ENCODE data around the gene GGT5. TPM values are rescaled to one million over a fixed set of nuclear protein-coding genes. Genes with fewer than 3 reads are reported as not detected.

GGT5 gene
- polyA plus RNA-seq, 2 donors = 4.7 to 7.1 TPM

DNA sequence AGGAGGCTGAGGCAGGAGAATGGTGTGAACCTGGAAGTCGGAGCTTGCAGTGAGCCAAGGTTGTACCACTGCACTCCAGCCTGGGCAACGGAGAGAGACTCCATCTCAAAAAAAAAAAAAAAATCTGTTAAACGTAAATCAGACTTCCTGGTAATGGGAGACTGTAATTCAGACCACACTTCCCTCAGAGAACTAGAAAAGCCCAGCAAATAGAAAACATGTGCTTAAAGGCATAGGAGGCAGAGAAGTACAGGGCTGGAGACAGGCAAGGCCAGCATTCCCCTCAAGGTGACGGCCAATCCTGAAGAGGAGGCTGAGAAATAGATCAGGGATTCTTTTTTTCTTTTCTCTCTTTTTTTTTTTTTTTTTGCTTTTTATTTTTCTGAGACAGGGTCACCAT is 8.2 kb downstream of the GGT5 start:
- WGBS, 2 donors = 75 to 82% methylated on average over 4 of the region's 4 CpGs
- H3K4me1 ChIP-seq (ENCODE audit: control insufficient read depth in 2 of 2, insufficient read depth in 2 of 2, low read length in 1 of 2) = no peaks in the 10 kb centered on the region

DNA sequence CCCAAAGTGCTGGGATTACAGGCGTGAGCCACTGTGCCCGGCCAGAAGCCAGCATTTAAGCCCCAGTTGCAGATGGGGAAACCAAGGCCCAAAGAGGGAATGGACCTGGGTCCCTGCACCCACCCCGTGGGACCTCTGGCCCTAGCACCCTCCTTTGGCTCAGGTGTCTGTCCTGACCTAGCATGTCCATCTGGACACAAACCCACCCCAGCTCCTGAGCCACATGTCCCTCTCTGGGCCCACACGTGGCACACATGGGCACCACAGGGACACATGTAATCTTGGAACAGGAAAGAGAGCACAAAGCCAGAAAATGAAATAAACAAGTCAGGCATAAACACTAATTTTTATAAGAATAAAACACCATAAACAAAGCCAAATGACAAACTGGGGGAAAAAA is 9.6 kb downstream of the GGT5 start:
- Histone ChIP-seq H3K4me1 (ENCODE audit: control insufficient read depth in 2 of 2, insufficient read depth in 2 of 2, low read length in 1 of 2) (no peaks in the 10 kb centered on the region), H3K4me3 (ENCODE audit: low read depth in 1 of 2, low read length in 2 of 2) (no peak overlapping the region), H3K27ac (ENCODE audit: low read depth in 2 of 2, low read length in 1 of 2) (no peak overlapping the region), H3K9me3 (ENCODE audit: control insufficient read depth in 2 of 2, insufficient read depth in 1 of 2, low read depth in 1 of 2, low read length in 1 of 2) (no peaks in the 10 kb centered on the region), H3K27me3 (ENCODE audit: control insufficient read depth in 1 of 2, insufficient read depth in 2 of 2, low read length in 2 of 2) (no peaks in the 10 kb centered on the region), H3K36me3 (ENCODE audit: control insufficient read depth in 2 of 2, insufficient read depth in 2 of 2, low read length in 1 of 2) (no peaks in the 10 kb centered on the region)
- WGBS, 2 donors = 82 to 88% methylated on average over 4 of the region's 4 CpGs

More for the DNA sequence above, 8.2 kb downstream of the GGT5 start:
- Histone ChIP-seq H3K27me3 (ENCODE audit: control insufficient read depth in 1 of 2, insufficient read depth in 2 of 2, low read length in 2 of 2) (no peaks in the 10 kb centered on the region), H3K36me3 (ENCODE audit: control insufficient read depth in 2 of 2, insufficient read depth in 2 of 2, low read length in 1 of 2) (no peaks in the 10 kb centered on the region), H3K27ac (ENCODE audit: low read depth in 2 of 2, low read length in 1 of 2) (no peak overlapping the region), H3K4me3 (ENCODE audit: low read depth in 1 of 2, low read length in 2 of 2) (no peak overlapping the region), H3K9me3 (ENCODE audit: control insufficient read depth in 2 of 2, insufficient read depth in 1 of 2, low read depth in 1 of 2, low read length in 1 of 2) (no peaks in the 10 kb centered on the region)

DNA sequence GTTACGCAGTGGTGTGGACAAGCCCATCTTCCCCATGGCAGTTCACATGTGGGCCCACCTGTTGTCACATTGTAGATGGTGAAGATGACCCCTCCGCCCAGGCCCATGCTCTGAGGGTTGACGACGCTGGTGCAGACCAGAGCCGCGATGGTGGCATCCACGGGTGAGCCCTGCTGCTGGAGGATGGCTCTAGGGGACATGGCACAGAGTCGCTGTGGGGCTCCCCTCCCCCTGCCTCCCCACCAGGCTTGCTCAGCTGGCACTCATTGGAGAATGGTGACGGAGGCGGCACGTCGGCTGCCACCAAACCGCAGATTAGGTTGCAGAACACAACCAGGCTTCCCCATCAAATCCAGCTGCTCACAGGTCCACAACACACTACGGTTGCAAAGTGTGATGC is 11.1 kb downstream of the GGT5 start:
- Histone ChIP-seq H3K36me3 (ENCODE audit: control insufficient read depth in 2 of 2, insufficient read depth in 2 of 2, low read length in 1 of 2) (no peaks in the 10 kb centered on the region), H3K27ac (ENCODE audit: low read depth in 2 of 2, low read length in 1 of 2) (no peak overlapping the region), H3K4me1 (ENCODE audit: control insufficient read depth in 2 of 2, insufficient read depth in 2 of 2, low read length in 1 of 2) (no peaks in the 10 kb centered on the region), H3K9me3 (ENCODE audit: control insufficient read depth in 2 of 2, insufficient read depth in 1 of 2, low read depth in 1 of 2, low read length in 1 of 2) (no peaks in the 10 kb centered on the region), H3K27me3 (ENCODE audit: control insufficient read depth in 1 of 2, insufficient read depth in 2 of 2, low read length in 2 of 2) (no peaks in the 10 kb centered on the region), H3K4me3 (ENCODE audit: low read depth in 1 of 2, low read length in 2 of 2) (no peak overlapping the region)
- WGBS, 2 donors = 89 to 94% methylated on average over 14 of the region's 14 CpGs

DNA sequence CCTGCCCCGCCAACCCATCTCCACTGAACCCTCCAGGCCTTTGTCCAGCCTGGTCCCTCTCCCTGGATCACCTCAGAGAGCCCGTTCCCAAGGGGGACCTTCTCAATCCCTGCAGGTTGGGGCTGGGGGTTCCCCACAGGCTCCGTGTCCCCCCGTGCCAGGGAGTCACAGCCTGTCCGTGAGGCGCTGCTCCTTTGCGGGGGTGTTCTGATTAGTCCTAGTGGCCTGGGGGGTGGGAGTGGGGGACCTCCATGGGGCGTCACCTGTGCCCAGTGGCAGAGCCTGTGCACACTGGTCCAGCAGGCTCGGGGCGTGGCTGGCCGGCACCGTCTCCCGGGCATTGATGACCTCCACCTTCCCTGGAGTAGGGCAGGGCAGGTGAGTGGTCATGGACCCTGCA is 11.6 kb downstream of the GGT5 start:
- H3K27ac ChIP-seq (ENCODE audit: low read depth in 2 of 2, low read length in 1 of 2) = no peak overlapping the region
- H3K9me3 ChIP-seq (ENCODE audit: control insufficient read depth in 2 of 2, insufficient read depth in 1 of 2, low read depth in 1 of 2, low read length in 1 of 2) = no peaks in the 10 kb centered on the region
- H3K27me3 ChIP-seq (ENCODE audit: control insufficient read depth in 1 of 2, insufficient read depth in 2 of 2, low read length in 2 of 2) = no peaks in the 10 kb centered on the region
- 93 to 94% methylated on average over 13 of the region's 13 CpGs for WGBS, 2 donors
- no peaks in the 10 kb centered on the region for H3K36me3 ChIP-seq (ENCODE audit: control insufficient read depth in 2 of 2, insufficient read depth in 2 of 2, low read length in 1 of 2)
- H3K4me3 ChIP-seq (ENCODE audit: low read depth in 1 of 2, low read length in 2 of 2) = no peak overlapping the region
- no peaks in the 10 kb centered on the region for H3K4me1 ChIP-seq (ENCODE audit: control insufficient read depth in 2 of 2, insufficient read depth in 2 of 2, low read length in 1 of 2)

DNA sequence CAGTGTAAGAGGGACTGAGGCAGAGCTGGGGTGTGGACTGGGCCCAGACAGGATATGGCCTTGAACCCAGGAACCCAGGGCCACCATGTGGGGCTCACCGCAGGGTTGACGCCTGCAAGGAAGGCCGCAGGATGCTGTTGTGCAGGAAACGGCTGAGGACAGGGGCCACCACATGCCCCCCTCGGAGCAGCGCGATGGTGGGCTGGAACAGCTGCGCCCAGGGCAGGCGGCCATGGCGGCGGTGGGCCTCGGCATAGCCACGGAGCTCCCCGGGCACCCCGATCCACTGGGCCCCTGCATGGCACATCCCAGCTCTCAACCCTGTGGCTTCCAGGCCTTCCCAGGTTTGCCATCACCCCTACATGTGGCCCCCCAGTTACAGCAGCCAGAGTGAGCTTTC is 12.2 kb downstream of the GGT5 start:
- H3K27ac ChIP-seq (ENCODE audit: low read depth in 2 of 2, low read length in 1 of 2) = no peak overlapping the region
- H3K27me3 ChIP-seq (ENCODE audit: control insufficient read depth in 1 of 2, insufficient read depth in 2 of 2, low read length in 2 of 2) = no peaks in the 10 kb centered on the region
- 90 to 95% methylated on average over 11 to 15 of the region's 15 CpGs for WGBS, 2 donors

DNA sequence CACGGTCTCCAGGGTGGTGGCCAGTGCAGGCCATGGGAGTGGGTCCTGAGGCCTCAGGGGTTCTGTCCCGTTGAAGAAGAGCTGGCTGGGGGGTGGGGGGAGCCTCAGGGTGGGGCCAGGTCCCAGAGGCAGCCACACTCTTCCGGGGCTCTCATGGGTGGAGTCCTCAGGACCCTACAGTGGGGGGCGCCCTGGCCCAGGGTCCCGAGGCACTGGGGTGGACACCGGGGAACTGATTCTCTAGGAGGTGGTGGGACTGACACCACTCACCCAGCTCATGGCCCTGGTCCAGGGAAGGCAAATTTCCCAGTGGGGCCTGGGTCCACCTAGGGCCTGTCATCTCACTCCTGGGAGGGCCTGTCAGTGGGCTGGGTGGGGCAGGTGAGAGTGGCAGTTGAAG is 12.8 kb downstream of the GGT5 start:
- Histone ChIP-seq H3K36me3 (ENCODE audit: control insufficient read depth in 2 of 2, insufficient read depth in 2 of 2, low read length in 1 of 2) (no peaks in the 10 kb centered on the region), H3K9me3 (ENCODE audit: control insufficient read depth in 2 of 2, insufficient read depth in 1 of 2, low read depth in 1 of 2, low read length in 1 of 2) (no peaks in the 10 kb centered on the region), H3K27me3 (ENCODE audit: control insufficient read depth in 1 of 2, insufficient read depth in 2 of 2, low read length in 2 of 2) (no peaks in the 10 kb centered on the region), H3K4me1 (ENCODE audit: control insufficient read depth in 2 of 2, insufficient read depth in 2 of 2, low read length in 1 of 2) (no peaks in the 10 kb centered on the region), H3K27ac (ENCODE audit: low read depth in 2 of 2, low read length in 1 of 2) (no peak overlapping the region), H3K4me3 (ENCODE audit: low read depth in 1 of 2, low read length in 2 of 2) (no peak overlapping the region)
- WGBS, 2 donors = 91 to 93% methylated on average over 6 of the region's 6 CpGs

More for the DNA sequence above, 12.2 kb downstream of the GGT5 start:
- H3K9me3 ChIP-seq (ENCODE audit: control insufficient read depth in 2 of 2, insufficient read depth in 1 of 2, low read depth in 1 of 2, low read length in 1 of 2) = no peaks in the 10 kb centered on the region
- no peaks in the 10 kb centered on the region for H3K36me3 ChIP-seq (ENCODE audit: control insufficient read depth in 2 of 2, insufficient read depth in 2 of 2, low read length in 1 of 2)
- H3K4me3 ChIP-seq (ENCODE audit: low read depth in 1 of 2, low read length in 2 of 2) = no peak overlapping the region
- no peaks in the 10 kb centered on the region for H3K4me1 ChIP-seq (ENCODE audit: control insufficient read depth in 2 of 2, insufficient read depth in 2 of 2, low read length in 1 of 2)

DNA sequence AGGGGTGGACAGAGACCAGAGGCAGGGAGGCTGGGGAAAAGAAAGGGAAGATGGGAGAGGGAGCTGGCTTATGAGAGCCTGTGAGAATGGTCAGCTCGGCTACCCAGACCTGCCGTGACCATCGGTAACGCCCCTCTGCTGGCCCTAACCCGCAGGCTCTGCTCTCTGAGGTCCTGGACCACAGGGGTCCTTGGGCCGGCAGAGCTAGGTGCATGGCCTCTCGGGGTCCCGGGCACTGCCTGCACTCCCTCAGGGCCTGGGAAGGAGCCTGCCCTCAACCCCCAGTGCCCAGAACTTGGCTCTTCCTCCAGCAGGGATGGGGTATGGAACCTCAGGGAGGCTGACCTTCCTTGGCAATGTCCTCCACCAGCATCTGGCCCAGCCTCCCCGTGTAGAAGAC is 13.2 kb downstream of the GGT5 start:
- 88 to 91% methylated on average over 7 to 9 of the region's 9 CpGs for WGBS, 2 donors
- Histone ChIP-seq H3K27me3 (ENCODE audit: control insufficient read depth in 1 of 2, insufficient read depth in 2 of 2, low read length in 2 of 2) (no peaks in the 10 kb centered on the region), H3K4me3 (ENCODE audit: low read depth in 1 of 2, low read length in 2 of 2) (no peak overlapping the region), H3K36me3 (ENCODE audit: control insufficient read depth in 2 of 2, insufficient read depth in 2 of 2, low read length in 1 of 2) (no peaks in the 10 kb centered on the region), H3K9me3 (ENCODE audit: control insufficient read depth in 2 of 2, insufficient read depth in 1 of 2, low read depth in 1 of 2, low read length in 1 of 2) (no peaks in the 10 kb centered on the region), H3K4me1 (ENCODE audit: control insufficient read depth in 2 of 2, insufficient read depth in 2 of 2, low read length in 1 of 2) (no peaks in the 10 kb centered on the region), H3K27ac (ENCODE audit: low read depth in 2 of 2, low read length in 1 of 2) (no peak overlapping the region)

DNA sequence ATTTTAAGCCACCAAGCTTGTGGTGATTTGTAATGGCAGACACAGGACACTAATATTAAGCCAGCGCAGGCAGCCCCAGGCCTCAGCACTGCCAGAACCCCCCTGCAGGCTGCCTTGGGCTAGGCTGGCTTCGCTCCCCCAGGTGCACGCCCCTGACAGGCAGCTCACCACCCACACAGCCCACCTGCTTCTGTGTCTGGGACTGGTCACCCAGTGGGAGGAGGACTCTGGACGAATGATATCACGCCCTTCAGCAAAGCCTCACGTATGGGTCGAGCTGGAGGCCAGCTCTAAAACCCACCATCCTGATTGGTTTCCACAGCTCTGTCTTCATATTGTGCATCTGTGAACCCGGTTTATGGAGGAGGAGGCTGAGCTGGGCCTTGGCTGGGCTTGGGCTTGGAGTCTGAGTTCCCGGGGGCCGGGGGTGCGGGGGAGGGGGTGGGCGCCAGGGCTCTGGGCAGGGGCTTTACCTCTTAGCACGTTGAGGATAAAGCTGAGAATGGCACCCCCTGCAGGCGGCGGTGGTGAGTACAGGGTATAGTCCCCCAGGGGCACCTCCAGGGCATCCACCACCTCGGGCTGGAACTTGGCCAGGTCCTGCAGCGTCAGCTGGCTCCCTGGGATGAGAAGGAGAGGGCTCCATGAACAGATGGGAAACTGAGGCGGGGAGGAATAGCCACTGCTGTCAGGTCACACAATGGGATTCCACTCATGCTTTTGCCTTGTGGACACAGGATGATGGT is 13.8 kb downstream of the GGT5 start:
- no peaks in the 10 kb centered on the region for H3K4me1 ChIP-seq (ENCODE audit: control insufficient read depth in 2 of 2, insufficient read depth in 2 of 2, low read length in 1 of 2)
- no peak overlapping the region for H3K27ac ChIP-seq (ENCODE audit: low read depth in 2 of 2, low read length in 1 of 2)
- H3K27me3 ChIP-seq (ENCODE audit: control insufficient read depth in 1 of 2, insufficient read depth in 2 of 2, low read length in 2 of 2) = no peaks in the 10 kb centered on the region
- H3K36me3 ChIP-seq (ENCODE audit: control insufficient read depth in 2 of 2, insufficient read depth in 2 of 2, low read length in 1 of 2) = no peaks in the 10 kb centered on the region
- H3K4me3 ChIP-seq (ENCODE audit: low read depth in 1 of 2, low read length in 2 of 2) = no peak overlapping the region
- no peaks in the 10 kb centered on the region for H3K9me3 ChIP-seq (ENCODE audit: control insufficient read depth in 2 of 2, insufficient read depth in 1 of 2, low read depth in 1 of 2, low read length in 1 of 2)
- 58 to 59% methylated on average over 18 of the region's 18 CpGs for WGBS, 2 donors

DNA sequence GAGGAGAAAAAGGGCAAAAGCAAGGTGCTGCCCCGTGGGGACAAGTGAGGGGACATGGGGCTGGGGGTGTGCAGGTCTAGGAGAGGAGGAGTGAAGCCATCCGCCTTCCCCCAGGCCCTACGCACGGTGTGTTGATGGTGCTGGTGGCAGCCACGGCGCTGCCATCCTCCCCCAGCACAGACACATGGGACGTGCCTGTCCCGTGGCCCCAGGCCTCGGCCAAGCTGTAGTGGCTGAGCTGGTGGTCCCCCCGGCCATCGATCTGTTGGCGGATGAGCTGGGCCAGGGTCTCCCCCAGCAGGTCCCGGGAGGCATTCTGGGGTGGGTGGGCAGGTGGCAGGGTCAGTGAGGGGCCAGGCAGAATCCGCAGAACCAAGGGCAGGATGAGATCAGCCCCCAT is 18.9 kb downstream of the GGT5 start:
- Histone ChIP-seq H3K36me3 (ENCODE audit: control insufficient read depth in 2 of 2, insufficient read depth in 2 of 2, low read length in 1 of 2) (peaks cover 2 to 3% of the 10 kb centered on the region in 2 donors), H3K4me1 (ENCODE audit: control insufficient read depth in 2 of 2, insufficient read depth in 2 of 2, low read length in 1 of 2) (no peaks in the 10 kb centered on the region), H3K9me3 (ENCODE audit: control insufficient read depth in 2 of 2, insufficient read depth in 1 of 2, low read depth in 1 of 2, low read length in 1 of 2) (peaks cover 7% of the 10 kb centered on the region in 2 donors), H3K27ac (ENCODE audit: low read depth in 2 of 2, low read length in 1 of 2) (no peak overlapping the region), H3K27me3 (ENCODE audit: control insufficient read depth in 1 of 2, insufficient read depth in 2 of 2, low read length in 2 of 2) (no peaks in the 10 kb centered on the region), H3K4me3 (ENCODE audit: low read depth in 1 of 2, low read length in 2 of 2) (no peak overlapping the region)
- WGBS, 2 donors = 96% methylated on average over 12 to 14 of the region's 14 CpGs

DNA sequence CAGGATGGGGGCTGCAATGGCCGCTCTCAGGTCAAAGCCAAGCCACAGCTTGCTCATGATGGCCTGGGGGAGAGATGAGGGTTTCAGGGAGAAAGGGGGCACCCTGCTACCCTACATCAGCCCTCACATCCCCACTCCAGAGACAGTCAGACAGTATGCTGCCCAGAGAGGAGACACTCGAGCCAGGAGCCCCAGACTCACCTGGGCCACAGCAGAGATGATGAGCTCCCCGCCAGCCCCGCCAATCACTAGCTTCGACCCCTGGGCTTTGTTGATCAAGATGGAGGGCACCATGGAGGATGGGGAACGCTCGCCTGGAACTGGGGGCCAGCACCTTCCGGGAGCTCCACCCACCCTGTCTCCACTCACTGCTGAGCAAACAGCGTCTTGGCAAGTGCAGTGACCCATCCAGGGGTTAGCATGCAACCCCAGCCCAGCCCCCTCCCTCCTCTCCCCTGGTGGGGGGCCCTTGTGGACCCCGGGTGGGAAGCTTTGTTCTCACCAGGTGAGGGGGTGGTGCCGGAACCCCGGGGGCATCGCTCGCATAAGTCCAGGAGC is 19.8 kb downstream of the GGT5 start:
- H3K4me3 ChIP-seq (ENCODE audit: low read depth in 1 of 2, low read length in 2 of 2) = no peak overlapping the region
- H3K4me1 ChIP-seq (ENCODE audit: control insufficient read depth in 2 of 2, insufficient read depth in 2 of 2, low read length in 1 of 2) = no peaks in the 10 kb centered on the region
- H3K27me3 ChIP-seq (ENCODE audit: control insufficient read depth in 1 of 2, insufficient read depth in 2 of 2, low read length in 2 of 2) = no peaks in the 10 kb centered on the region
- no peak overlapping the region for H3K27ac ChIP-seq (ENCODE audit: low read depth in 2 of 2, low read length in 1 of 2)
- WGBS, 2 donors = 82 to 89% methylated on average over 12 to 14 of the region's 14 CpGs
- peaks cover 7% of the 10 kb centered on the region in 2 donors for H3K9me3 ChIP-seq (ENCODE audit: control insufficient read depth in 2 of 2, insufficient read depth in 1 of 2, low read depth in 1 of 2, low read length in 1 of 2)
- peaks cover 2 to 3% of the 10 kb centered on the region in 2 donors for H3K36me3 ChIP-seq (ENCODE audit: control insufficient read depth in 2 of 2, insufficient read depth in 2 of 2, low read length in 1 of 2)
